ENCODE data around the gene UBE2E2.
A peak's percentile ranks its signal among the peaks of the same experiment; 100 is the strongest.

- TF ChIP-seq PATZ1 (CRISPR knock-in tag; IDR thresholded peaks at IDR 0.05; ENCODE audit: borderline replicate concordance) (no peak), BACH2 (CRISPR knock-in tag; IDR thresholded peaks at IDR 0.05; ENCODE audit: borderline replicate concordance) (no peak), OSR1 (CRISPR knock-in tag; IDR thresholded peaks at IDR 0.05) (no peak), PPARA (CRISPR knock-in tag; IDR thresholded peaks at IDR 0.05; ENCODE audit: borderline replicate concordance) (no peak), ZFP30 (CRISPR knock-in tag; IDR thresholded peaks at IDR 0.05) (no peak), SNAI2 (CRISPR knock-in tag; IDR thresholded peaks at IDR 0.05) (no peak), TCF4 (CRISPR knock-in tag; IDR thresholded peaks at IDR 0.05; ENCODE audit: borderline replicate concordance) (no peak), ZNF8 (CRISPR knock-in tag; IDR thresholded peaks at IDR 0.05) (peak; percentile 100)
Observed at GRCh38 chr3:23637339-23637738, 434.2 kb downstream of the UBE2E2 start.
